Lung (tissue), 16 donors: Measurements from ENCODE around the gene TEX38. TPM values are rescaled to one million over a fixed set of nuclear protein-coding genes. Genes with fewer than 3 reads are reported as not detected.

Experiments used
- ATAC-seq: fragments of 200-7000 bp; cut with Tn5 transposase; one replicate; pipeline ENCODE4 v1.9.1; 2020; ENCODE audit warnings: moderate number of reproducible peaks; ENCODE audit not compliant: insufficient read depth, low FRiP score
- DNase-seq, 3 donors: peaks; one replicate each; pipeline ENCODE4 v3.0.0-alpha.2; 2013 to 2017
- H3K27ac ChIP-seq, 2 donors: one replicate each; pipeline ENCODE4 v1.5.1; 2013; ENCODE audit warnings: mild to moderate bottlenecking in 2 of 2, moderate library complexity in 2 of 2, control low read depth in 1 of 2, inconsistent platforms in 1 of 2, low read depth in 1 of 2, low read length in 1 of 2
- H3K27me3 ChIP-seq, 3 donors: one replicate each; pipeline ENCODE4 v1.5.1; 2013; ENCODE audit warnings: low read length in 2 of 3; ENCODE audit not compliant: control insufficient read depth in 3 of 3, insufficient read depth in 3 of 3
- H3K36me3 ChIP-seq, 4 donors: one replicate each; pipeline ENCODE4 v1.5.1; 2013; ENCODE audit warnings: low read length in 4 of 4, mild to moderate bottlenecking in 1 of 4, moderate library complexity in 1 of 4; ENCODE audit not compliant: control insufficient read depth in 4 of 4, insufficient read depth in 4 of 4
- H3K4me1 ChIP-seq, 5 donors: one replicate each; pipeline ENCODE4 v1.5.1; 2013; ENCODE audit warnings: low read length in 5 of 5, mild to moderate bottlenecking in 2 of 5, moderate library complexity in 1 of 5; ENCODE audit not compliant: control insufficient read depth in 5 of 5, insufficient read depth in 5 of 5
- H3K4me3 ChIP-seq: one replicate; pipeline ENCODE4 v1.5.1; 2013; ENCODE audit warnings: mild to moderate bottlenecking, control low read depth, moderate library complexity
- H3K9ac ChIP-seq, 2 donors: one replicate each; pipeline ENCODE4 v1.5.1; 2013; ENCODE audit warnings: low read length in 2 of 2, control low read depth in 1 of 2; ENCODE audit not compliant: insufficient read depth in 1 of 2
- H3K9me3 ChIP-seq, 4 donors: one replicate each; pipeline ENCODE4 v1.5.1; 2013; ENCODE audit warnings: low read length in 3 of 4, mild to moderate bottlenecking in 1 of 4, moderate library complexity in 1 of 4; ENCODE audit not compliant: control insufficient read depth in 4 of 4, insufficient read depth in 3 of 4
- WGBS, 2 donors: extraction: QIAGEN DNeasy Blood & Tissue Kit; methylation state at CpG; one replicate each; pipeline ENCODE4 v1.1.7; 2013; 5-methylcytosine and 5-hydroxymethylcytosine counted together
- long read RNA-seq, 5 donors: transcript quantifications; one replicate each; lab custom pipeline, GENCODE V29; 2026
- polyA plus RNA-seq, 2 donors: library from polyadenylated mRNA; stranded (reverse); fragments of 200-250 nt; gene quantifications; one replicate each; pipeline ENCODE4 v1.2.1, GENCODE V29; 2013
- total RNA-seq, 2 donors: library from RNA; depleted of rRNA in 1 of 2; stranded (reverse); fragments of >200 nt in 1 of 2; gene quantifications; one replicate each; pipeline ENCODE4 v1.2.1, GENCODE V29; 2014 to 2021
- TF ChIP-seq, protein P1 (sequence below): IDR thresholded peaks from 2 replicates; pipeline ENCODE4 v1.5.1; 2012; ENCODE audit warnings: mild to moderate bottlenecking; ENCODE audit errors: control extremely low read depth, extremely low read depth
- donor health status: control.
- donor health status: control.
- donor health status: Bipolar disorder and iron deficiency.
- donor health status: healthy.
- donor health status: DM: yes; HTN: yes; CAD: no.

TEX38 gene
- total RNA-seq (not detected), polyA plus RNA-seq (not detected)
- long read RNA-seq, donor 1, result 0 reads
- long read RNA-seq, donor 2, result 0 reads
- long read RNA-seq, donor 3, result 0 reads
- long read RNA-seq, donor 4, result 0 reads
- long read RNA-seq, donor 5, result 0 reads

GRCh38 chr1:46671554-46671953 lies at the start of gene TEX38:
TSS of gene TEX38 (plus strand) at chr1:46671854. CDS start at chr1:46671935, 81 bp downstream.
- 93 to 97% methylated on average over 3 of the region's 3 CpGs for WGBS, 2 donors
- no peak for ATAC-seq
- TF ChIP-seq, protein P1, sequence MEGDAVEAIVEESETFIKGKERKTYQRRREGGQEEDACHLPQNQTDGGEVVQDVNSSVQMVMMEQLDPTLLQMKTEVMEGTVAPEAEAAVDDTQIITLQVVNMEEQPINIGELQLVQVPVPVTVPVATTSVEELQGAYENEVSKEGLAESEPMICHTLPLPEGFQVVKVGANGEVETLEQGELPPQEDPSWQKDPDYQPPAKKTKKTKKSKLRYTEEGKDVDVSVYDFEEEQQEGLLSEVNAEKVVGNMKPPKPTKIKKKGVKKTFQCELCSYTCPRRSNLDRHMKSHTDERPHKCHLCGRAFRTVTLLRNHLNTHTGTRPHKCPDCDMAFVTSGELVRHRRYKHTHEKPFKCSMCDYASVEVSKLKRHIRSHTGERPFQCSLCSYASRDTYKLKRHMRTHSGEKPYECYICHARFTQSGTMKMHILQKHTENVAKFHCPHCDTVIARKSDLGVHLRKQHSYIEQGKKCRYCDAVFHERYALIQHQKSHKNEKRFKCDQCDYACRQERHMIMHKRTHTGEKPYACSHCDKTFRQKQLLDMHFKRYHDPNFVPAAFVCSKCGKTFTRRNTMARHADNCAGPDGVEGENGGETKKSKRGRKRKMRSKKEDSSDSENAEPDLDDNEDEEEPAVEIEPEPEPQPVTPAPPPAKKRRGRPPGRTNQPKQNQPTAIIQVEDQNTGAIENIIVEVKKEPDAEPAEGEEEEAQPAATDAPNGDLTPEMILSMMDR, result no peak

DNA sequence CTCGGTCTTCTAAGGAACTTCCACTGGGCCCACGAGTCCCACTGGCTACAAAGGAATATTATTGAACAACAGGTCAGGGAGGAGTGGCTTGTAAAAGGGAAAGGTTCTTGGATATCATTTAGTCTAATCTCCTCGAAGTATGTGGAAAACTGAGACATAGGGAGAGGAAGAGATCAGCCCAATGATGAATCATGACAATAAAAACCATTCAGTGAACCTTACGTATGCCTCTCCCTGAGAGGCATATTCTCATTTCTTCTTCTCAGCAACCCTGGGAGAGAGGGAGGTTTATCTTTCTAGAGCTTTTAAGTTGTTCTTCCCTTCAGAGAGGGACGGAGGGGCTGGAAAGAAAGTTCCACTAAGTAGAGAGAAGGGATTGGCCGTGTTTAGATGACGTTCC lies 49.7 kb upstream of the TEX38 start:
- H3K4me3 ChIP-seq, result no peak overlapping the region

More at GRCh38 chr1:46671554-46671953, at the start of gene TEX38:
- no peaks in the 10 kb centered on the region for H3K9me3 ChIP-seq
- no peak within 1 kb of the TSS for H3K27ac ChIP-seq
- H3K36me3 ChIP-seq, result peaks cover 2 to 11% (median 5%) of the 10 kb centered on the region in 4 donors
- H3K27me3 ChIP-seq, result no peaks in the 10 kb centered on the region
- H3K4me1 ChIP-seq, result peaks cover 3 to 12% (median 8%) of the 10 kb centered on the region in 5 donors
- H3K9ac ChIP-seq, result no peak within 1 kb of the TSS
- no peak within 1 kb of the TSS for H3K4me3 ChIP-seq
- DNase-seq, result no peak

DNA sequence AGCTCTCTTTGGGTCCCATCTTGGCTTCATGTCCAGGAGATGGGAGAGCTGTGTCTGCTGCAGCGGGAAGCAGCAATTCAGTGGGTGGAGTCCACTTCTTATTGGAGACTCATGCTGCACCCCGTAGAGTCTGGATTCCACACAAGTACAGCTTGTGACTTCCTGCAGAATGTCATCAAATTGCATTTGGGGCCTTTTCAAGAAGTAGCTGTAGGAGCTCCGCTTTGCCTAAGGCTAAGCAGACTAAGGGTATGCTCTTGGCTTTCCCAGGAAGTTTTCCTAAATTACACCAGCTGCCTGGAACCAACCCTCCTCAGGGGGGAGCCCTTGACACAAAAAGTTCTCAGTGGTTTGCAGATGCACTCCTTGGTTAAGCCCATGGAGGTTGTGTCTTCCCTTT lies 49.3 kb upstream of the TEX38 start:
- DNase-seq (no peak), ATAC-seq (no peak)
- TF ChIP-seq, protein P1, result no peak
- H3K4me3 ChIP-seq, result no peak overlapping the region
- H3K9ac ChIP-seq, result no peak overlapping the region
- H3K36me3 ChIP-seq, result peaks cover 0 to 3% (median 0%) of the 10 kb centered on the region in 4 donors
- no peaks in the 10 kb centered on the region for H3K9me3 ChIP-seq
- no peak overlapping the region for H3K27ac ChIP-seq
- no peaks in the 10 kb centered on the region for H3K27me3 ChIP-seq
- WGBS, 2 donors, result 62 to 71% methylated on average over 3 of the region's 3 CpGs
- peaks cover 0 to 4% (median 0%) of the 10 kb centered on the region in 5 donors for H3K4me1 ChIP-seq

More for the DNA sequence above, 49.7 kb upstream of the TEX38 start:
- WGBS, 2 donors, result 76 to 87% methylated on average over 7 of the region's 7 CpGs
- ATAC-seq (no peak), DNase-seq (no peak)
- Histone ChIP-seq H3K4me1 (peaks cover 0 to 4% (median 3%) of the 10 kb centered on the region in 5 donors), H3K27me3 (no peaks in the 10 kb centered on the region), H3K27ac (no peak overlapping the region), H3K9me3 (no peaks in the 10 kb centered on the region), H3K9ac (no peak overlapping the region), H3K36me3 (no peaks in the 10 kb centered on the region)
- TF ChIP-seq, protein P1, result no peak
